Transverse colon (tissue), 3 donors: ENCODE measurements around the gene PITPNM1.

Experiments
- POLR2A ChIP-seq: fragments of 450-650 bp; IDR thresholded peaks from one replicate; pipeline ENCODE4 v1.6.1; 2016; ENCODE audit warnings: antibody characterized with exemption, mild to moderate bottlenecking, moderate library complexity
- TF ChIP-seq, protein P1 (sequence below), 5 experiments: fragments of 200-600 bp in 3 of 5; fragments of 450-650 bp in 2 of 5; sonication (generic) in 3 of 5; IDR thresholded peaks; 1 replicate in 2 of 5; 2 replicates in 3 of 5; pipeline ENCODE4 v1.5.1; 2016 to 2017; ENCODE audit warnings: antibody characterized with exemption in 5 of 5, inconsistent platforms in 3 of 5, mild to moderate bottlenecking in 2 of 5, moderate library complexity in 1 of 5

- TF ChIP-seq, protein P1, sequence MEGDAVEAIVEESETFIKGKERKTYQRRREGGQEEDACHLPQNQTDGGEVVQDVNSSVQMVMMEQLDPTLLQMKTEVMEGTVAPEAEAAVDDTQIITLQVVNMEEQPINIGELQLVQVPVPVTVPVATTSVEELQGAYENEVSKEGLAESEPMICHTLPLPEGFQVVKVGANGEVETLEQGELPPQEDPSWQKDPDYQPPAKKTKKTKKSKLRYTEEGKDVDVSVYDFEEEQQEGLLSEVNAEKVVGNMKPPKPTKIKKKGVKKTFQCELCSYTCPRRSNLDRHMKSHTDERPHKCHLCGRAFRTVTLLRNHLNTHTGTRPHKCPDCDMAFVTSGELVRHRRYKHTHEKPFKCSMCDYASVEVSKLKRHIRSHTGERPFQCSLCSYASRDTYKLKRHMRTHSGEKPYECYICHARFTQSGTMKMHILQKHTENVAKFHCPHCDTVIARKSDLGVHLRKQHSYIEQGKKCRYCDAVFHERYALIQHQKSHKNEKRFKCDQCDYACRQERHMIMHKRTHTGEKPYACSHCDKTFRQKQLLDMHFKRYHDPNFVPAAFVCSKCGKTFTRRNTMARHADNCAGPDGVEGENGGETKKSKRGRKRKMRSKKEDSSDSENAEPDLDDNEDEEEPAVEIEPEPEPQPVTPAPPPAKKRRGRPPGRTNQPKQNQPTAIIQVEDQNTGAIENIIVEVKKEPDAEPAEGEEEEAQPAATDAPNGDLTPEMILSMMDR (IDR thresholded peaks at IDR 0.05) = no peak
- TF ChIP-seq POLR2A = no peak
Observed at GRCh38 chr11:67544616-67545242, 39.6 kb upstream of the PITPNM1 start.
